Measurements from ENCODE around the gene DTX1.

GRCh38 chr12:113097716-113098440, 41.3 kb downstream of the DTX1 start:
- TF ChIP-seq CTCF (IDR thresholded peaks at IDR 0.05; ENCODE audit: extremely low read depth in 1 of 2, insufficient read depth in 1 of 2, low read depth in 1 of 2, low read length in 2 of 2) = no peak
- no peak for TF ChIP-seq POLR2A (IDR thresholded peaks at IDR 0.05; ENCODE audit: low read depth, low read length)
- TF ChIP-seq JUN (IDR thresholded peaks at IDR 0.05; ENCODE audit: borderline replicate concordance, insufficient read depth, insufficient read length, low read depth) = no peak
